GM19463 (cell line): Measurements from ENCODE around the gene MNDA.
"Not testable (repeated sequence)": the region's sequence is repeated elsewhere in the genome, so short reads cannot be mapped to it uniquely, and the experiment has no call there.

ENCODE experiments used
- ATAC-seq: cut with Tn5 transposase; IDR thresholded peaks from one replicate; pipeline ENCODE4 v1.9.1; 2021; ENCODE audit warnings: mild to moderate bottlenecking, moderate library complexity; ENCODE audit not compliant: unreplicated experiment

The MNDA gene

GRCh38 chr1:158836038-158836437 lies 4.9 kb downstream of the MNDA start:
- ATAC-seq: no peak

- ATAC-seq: no peak
Observed at GRCh38 chr1:158838660-158839059, 7.5 kb downstream of the MNDA start.

- ATAC-seq: no peak
Observed at GRCh38 chr1:158839566-158839965, 8.4 kb downstream of the MNDA start.

GRCh38 chr1:158840236-158840635 lies 9.1 kb downstream of the MNDA start:
- ATAC-seq: no peak

GRCh38 chr1:158864595-158864994 lies 33.4 kb downstream of the MNDA start:
- no peak for ATAC-seq

GRCh38 chr1:158870438-158870837 lies 39.3 kb downstream of the MNDA start:
- not testable (repeated sequence) for ATAC-seq

- no peak for ATAC-seq
Observed at GRCh38 chr1:158873141-158873540, 42.0 kb downstream of the MNDA start.

GRCh38 chr1:158893654-158894053 lies 62.5 kb downstream of the MNDA start:
- no peak for ATAC-seq

- ATAC-seq: no peak
Observed at GRCh38 chr1:158898722-158899121, 67.6 kb downstream of the MNDA start.
